ENCODE measurements around the gene AFF3.
"Not testable (repeated sequence)": the region's sequence is repeated elsewhere in the genome, so short reads cannot be mapped to it uniquely, and the experiment has no call there.

- not testable (repeated sequence) for TF ChIP-seq ZNF384 (IDR thresholded peaks at IDR 0.05); HDGF (IDR thresholded peaks at IDR 0.05; ENCODE audit: borderline replicate concordance); CTBP1 (IDR thresholded peaks at IDR 0.05; ENCODE audit: borderline replicate concordance); PKNOX1 (IDR thresholded peaks at IDR 0.05); FOXM1 (IDR thresholded peaks at IDR 0.05; ENCODE audit: borderline replicate concordance); TARDBP (IDR thresholded peaks at IDR 0.05)
Measured at GRCh38 chr2:100151832-100152231, 9.4 kb upstream of the AFF3 start.

Measured in HEK293T (cell line).